DOHH2 (cell line): ENCODE data around the gene METTL1.

ENCODE experiments used
- H3F3A ChIP-seq: fragments of 200-600 bp; sonication (generic), shearing (Covaris generic); 2 replicates; pipeline ENCODE4 v1.6.0; 2016; ENCODE audit warnings: antibody characterized with exemption, mild to moderate bottlenecking; ENCODE audit not compliant: control insufficient read depth, insufficient read depth
- H3K27ac ChIP-seq: fragments of 200-600 bp; sonication (generic); 2 replicates; pipeline ENCODE4 v1.5.1; 2014; ENCODE audit warnings: low read depth, mild to moderate bottlenecking, low read length, moderate library complexity
- H3K27me3 ChIP-seq: fragments of 200-600 bp; sonication (generic); 2 replicates; pipeline ENCODE4 v1.6.1; 2014; ENCODE audit warnings: mild to moderate bottlenecking, low read length, mixed read lengths; ENCODE audit not compliant: control insufficient read depth
- H3K36me3 ChIP-seq: fragments of 200-600 bp; sonication (generic); 2 replicates; pipeline ENCODE4 v1.6.1; 2014; ENCODE audit warnings: mild to moderate bottlenecking, low read length, moderate library complexity, mixed read lengths; ENCODE audit not compliant: control insufficient read depth
- H3K4me1 ChIP-seq: fragments of 200-600 bp; sonication (generic); 2 replicates; pipeline ENCODE4 v1.6.1; 2014; ENCODE audit warnings: mild to moderate bottlenecking, low read length, mixed read lengths; ENCODE audit not compliant: control insufficient read depth
- H3K4me2 ChIP-seq: fragments of 200-600 bp; sonication (generic); 2 replicates; pipeline ENCODE4 v1.6.0; 2014; ENCODE audit warnings: mild to moderate bottlenecking, low read length, moderate library complexity
- H3K4me3 ChIP-seq: fragments of 200-600 bp; sonication (generic); 2 replicates; pipeline ENCODE4 v1.5.1; 2014; ENCODE audit warnings: mild to moderate bottlenecking, low read length, mixed read lengths
- H3K79me2 ChIP-seq: fragments of 200-600 bp; sonication (generic); 2 replicates; pipeline ENCODE4 v1.6.1; 2014; ENCODE audit warnings: mild to moderate bottlenecking, low read length, mixed read lengths; ENCODE audit not compliant: control insufficient read depth
- H3K9me2 ChIP-seq: fragments of 200-600 bp; sonication (generic); replicated peaks from 2 replicates; pipeline ENCODE4 v1.6.1; 2014; ENCODE audit warnings: mild to moderate bottlenecking, low read length, mixed read lengths; ENCODE audit not compliant: control insufficient read depth
- H3K9me3 ChIP-seq: fragments of 200-600 bp; sonication (generic); 2 replicates; pipeline ENCODE4 v1.6.1; 2014; ENCODE audit warnings: antibody characterized with exemption, low read length, mixed read lengths; ENCODE audit not compliant: control insufficient read depth, insufficient read depth
- H4K20me1 ChIP-seq: fragments of 200-600 bp; sonication (generic); 2 replicates; pipeline ENCODE4 v1.6.0; 2014; ENCODE audit warnings: low read depth, mild to moderate bottlenecking, antibody characterized with exemption, low read length, moderate library complexity; ENCODE audit not compliant: control insufficient read depth, insufficient read depth
- CTCF ChIP-seq: fragments of 200-600 bp; sonication (generic); IDR thresholded peaks from one replicate; pipeline ENCODE4 v1.5.1; 2014; ENCODE audit warnings: antibody characterized with exemption, mild to moderate bottlenecking, low read depth, low read length; ENCODE audit not compliant: poor library complexity, severe bottlenecking
- EZH2phosphoT487 ChIP-seq: fragments of 200-600 bp; sonication (generic); IDR thresholded peaks from 2 replicates; pipeline ENCODE4 v1.6.1; 2017; ENCODE audit warnings: borderline replicate concordance, mild to moderate bottlenecking, antibody characterized with exemption, low read length, moderate library complexity, mixed read lengths

The METTL1 gene

GRCh38 chr12:57766464-57767304 lies 5.2 kb downstream of the METTL1 start, which contains the start of gene CYP27B1:
Gene CYP27B1 (minus strand): TSS chr12:57767078. CDS start chr12:57767041, 37 bp downstream.
- Histone ChIP-seq H3K9me2 (no peaks in the 10 kb centered on the region), H3K79me2 (peaks cover 11% of the 10 kb centered on the region), H3K4me1 (peaks cover 40% of the 10 kb centered on the region), H3F3A (peaks cover 15% of the 10 kb centered on the region), H3K4me2 (peak within 1 kb of the TSS; percentile 90; the same call in 1 of the 2 replicates), H3K27me3 (peaks cover 30% of the 10 kb centered on the region), H3K4me3 (no peak within 1 kb of the TSS), H3K9me3 (no peaks in the 10 kb centered on the region), H4K20me1 (no peaks in the 10 kb centered on the region), H3K36me3 (peaks cover 24% of the 10 kb centered on the region), H3K27ac (no peak within 1 kb of the TSS)
- TF ChIP-seq EZH2phosphoT487 (peak; percentile 83; the same call in 1 of the 2 replicates), CTCF (no peak)

GRCh38 chr12:57765698-57766463 lies 6.0 kb downstream of the METTL1 start:
- Histone ChIP-seq H4K20me1 (0 out of 2 replicates have a peak, but pooled peaks cover 2% of the 10 kb centered on the region), H3F3A (peaks cover 15% of the 10 kb centered on the region), H3K36me3 (peaks cover 29% of the 10 kb centered on the region), H3K27ac (no peak overlapping the region), H3K9me3 (no peaks in the 10 kb centered on the region), H3K4me3 (peak overlapping the region; percentile 71), H3K79me2 (peaks cover 4% of the 10 kb centered on the region), H3K4me1 (peaks cover 34% of the 10 kb centered on the region), H3K27me3 (peaks cover 30% of the 10 kb centered on the region), H3K9me2 (no peaks in the 10 kb centered on the region), H3K4me2 (peak overlapping the region; percentile 90)
- TF ChIP-seq CTCF (no peak), EZH2phosphoT487 (no peak)

- Histone ChIP-seq H3K4me3 (peak overlapping the region; percentile 71), H3K4me2 (peak overlapping the region; percentile 90), H3F3A (peaks cover 15% of the 10 kb centered on the region), H3K36me3 (peaks cover 29% of the 10 kb centered on the region), H3K9me2 (no peaks in the 10 kb centered on the region), H3K4me1 (peaks cover 29% of the 10 kb centered on the region), H3K9me3 (no peaks in the 10 kb centered on the region), H4K20me1 (peaks cover 9% of the 10 kb centered on the region; the same call in 1 of the 2 replicates), H3K27me3 (peaks cover 30% of the 10 kb centered on the region), H3K79me2 (peaks cover 7% of the 10 kb centered on the region), H3K27ac (no peak overlapping the region)
- TF ChIP-seq CTCF (peak; percentile 72), EZH2phosphoT487 (no peak; the same call in 1 of the 2 replicates)
These were observed 6.8 kb downstream of the METTL1 start for GRCh38 chr12:57765003-57765697.
